ENCODE data around the gene ZNF491.

Gene ZNF491

DNA sequence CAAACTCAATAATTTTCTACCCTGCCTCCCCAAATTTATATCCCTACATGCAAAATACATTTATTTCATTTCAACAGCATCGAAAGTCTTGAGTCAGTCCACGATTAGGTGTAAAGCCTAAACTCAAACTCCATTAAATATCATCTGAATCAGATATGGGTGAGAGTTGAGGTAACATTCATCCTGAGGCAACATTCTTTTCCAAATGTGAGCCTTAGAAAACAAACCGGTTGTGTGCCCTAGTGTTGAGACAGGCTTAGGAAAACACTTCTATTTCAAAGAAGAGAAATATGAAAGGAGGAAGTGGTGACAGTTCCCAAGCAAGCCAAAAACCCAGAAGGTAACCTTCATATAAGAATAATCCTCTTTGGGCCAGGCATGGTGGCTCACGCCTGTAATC lies 43.7 kb upstream of the ZNF491 start:
- Histone ChIP-seq H3K4me1 (ENCODE audit: insufficient read depth, low read length, poor library complexity, severe bottlenecking) (no peaks in the 10 kb centered on the region), H3F3A (ENCODE audit: low read depth) (no peaks in the 10 kb centered on the region), H3K4me3 (ENCODE audit: low read length, poor library complexity, severe bottlenecking) (no peak overlapping the region), H3K4me2 (ENCODE audit: low read depth, low read length, poor library complexity, severe bottlenecking) (no peak overlapping the region), H3K9me3 (ENCODE audit: insufficient read depth, low read depth, low read length) (peaks cover 13% of the 10 kb centered on the region; the same call in 1 of the 2 replicates), H3K9ac (ENCODE audit: low read depth, low read length, poor library complexity, severe bottlenecking) (no peak overlapping the region), H3K36me3 (ENCODE audit: insufficient read depth, low read length) (no peaks in the 10 kb centered on the region), H2AFZ (ENCODE audit: low read length) (no peak overlapping the region), H3K27me3 (ENCODE audit: insufficient read depth, low read length, poor library complexity, severe bottlenecking) (no peaks in the 10 kb centered on the region), H4K20me1 (ENCODE audit: insufficient read depth, low read length, poor library complexity, severe bottlenecking) (no peaks in the 10 kb centered on the region), H3K9me2 (replicated peaks; ENCODE audit: low read depth, low read length) (no peaks in the 10 kb centered on the region), H3K79me2 (ENCODE audit: insufficient read depth, low read length) (no peaks in the 10 kb centered on the region)
- TF ChIP-seq EZH2phosphoT487 (IDR thresholded peaks at IDR 0.05; ENCODE audit: borderline replicate concordance): no peak
- TF ChIP-seq, protein P1, sequence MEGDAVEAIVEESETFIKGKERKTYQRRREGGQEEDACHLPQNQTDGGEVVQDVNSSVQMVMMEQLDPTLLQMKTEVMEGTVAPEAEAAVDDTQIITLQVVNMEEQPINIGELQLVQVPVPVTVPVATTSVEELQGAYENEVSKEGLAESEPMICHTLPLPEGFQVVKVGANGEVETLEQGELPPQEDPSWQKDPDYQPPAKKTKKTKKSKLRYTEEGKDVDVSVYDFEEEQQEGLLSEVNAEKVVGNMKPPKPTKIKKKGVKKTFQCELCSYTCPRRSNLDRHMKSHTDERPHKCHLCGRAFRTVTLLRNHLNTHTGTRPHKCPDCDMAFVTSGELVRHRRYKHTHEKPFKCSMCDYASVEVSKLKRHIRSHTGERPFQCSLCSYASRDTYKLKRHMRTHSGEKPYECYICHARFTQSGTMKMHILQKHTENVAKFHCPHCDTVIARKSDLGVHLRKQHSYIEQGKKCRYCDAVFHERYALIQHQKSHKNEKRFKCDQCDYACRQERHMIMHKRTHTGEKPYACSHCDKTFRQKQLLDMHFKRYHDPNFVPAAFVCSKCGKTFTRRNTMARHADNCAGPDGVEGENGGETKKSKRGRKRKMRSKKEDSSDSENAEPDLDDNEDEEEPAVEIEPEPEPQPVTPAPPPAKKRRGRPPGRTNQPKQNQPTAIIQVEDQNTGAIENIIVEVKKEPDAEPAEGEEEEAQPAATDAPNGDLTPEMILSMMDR (conservative IDR thresholded peaks at IDR 0.05; ENCODE audit: low read length): no peak

DNA sequence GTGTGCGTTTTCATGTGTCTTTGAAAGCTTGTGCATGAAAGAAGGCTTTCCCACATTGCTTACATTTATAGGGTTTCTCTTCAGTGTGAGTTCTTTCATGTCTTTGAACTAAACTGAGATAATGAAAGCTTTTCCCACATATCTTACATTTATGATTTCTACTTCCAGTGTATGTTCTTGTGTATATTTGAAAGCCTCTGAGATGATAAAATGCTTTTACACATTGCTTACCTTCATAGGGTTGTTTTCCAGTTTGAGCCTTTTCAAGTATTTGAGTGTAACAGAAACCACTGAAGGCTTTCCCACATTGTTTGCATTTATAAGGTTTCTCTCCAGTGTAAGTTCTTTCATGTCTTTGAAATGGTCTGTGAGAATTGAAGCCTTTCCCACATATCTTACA lies 41.4 kb upstream of the ZNF491 start:
- no peaks in the 10 kb centered on the region for H3K4me1 ChIP-seq (ENCODE audit: insufficient read depth, low read length, poor library complexity, severe bottlenecking)
- no peaks in the 10 kb centered on the region for H3K9me2 ChIP-seq (replicated peaks; ENCODE audit: low read depth, low read length)
- H4K20me1 ChIP-seq (ENCODE audit: insufficient read depth, low read length, poor library complexity, severe bottlenecking): no peaks in the 10 kb centered on the region
- no peaks in the 10 kb centered on the region for H3F3A ChIP-seq (ENCODE audit: low read depth)
- no peak overlapping the region for H3K4me3 ChIP-seq (ENCODE audit: low read length, poor library complexity, severe bottlenecking)
- H3K79me2 ChIP-seq (ENCODE audit: insufficient read depth, low read length): no peaks in the 10 kb centered on the region
- no peak overlapping the region for H3K9ac ChIP-seq (ENCODE audit: low read depth, low read length, poor library complexity, severe bottlenecking)
- H3K27me3 ChIP-seq (ENCODE audit: insufficient read depth, low read length, poor library complexity, severe bottlenecking): no peaks in the 10 kb centered on the region
- H3K9me3 ChIP-seq (ENCODE audit: insufficient read depth, low read depth, low read length): peaks cover 13% of the 10 kb centered on the region; the same call in 1 of the 2 replicates
- TF ChIP-seq, protein P1 (conservative IDR thresholded peaks at IDR 0.05; ENCODE audit: low read length): no peak
- TF ChIP-seq EZH2phosphoT487 (IDR thresholded peaks at IDR 0.05; ENCODE audit: borderline replicate concordance): no peak
- H3K36me3 ChIP-seq (ENCODE audit: insufficient read depth, low read length): no peaks in the 10 kb centered on the region
- no peak overlapping the region for H3K4me2 ChIP-seq (ENCODE audit: low read depth, low read length, poor library complexity, severe bottlenecking)
- H2AFZ ChIP-seq (ENCODE audit: low read length): no peak overlapping the region

DNA sequence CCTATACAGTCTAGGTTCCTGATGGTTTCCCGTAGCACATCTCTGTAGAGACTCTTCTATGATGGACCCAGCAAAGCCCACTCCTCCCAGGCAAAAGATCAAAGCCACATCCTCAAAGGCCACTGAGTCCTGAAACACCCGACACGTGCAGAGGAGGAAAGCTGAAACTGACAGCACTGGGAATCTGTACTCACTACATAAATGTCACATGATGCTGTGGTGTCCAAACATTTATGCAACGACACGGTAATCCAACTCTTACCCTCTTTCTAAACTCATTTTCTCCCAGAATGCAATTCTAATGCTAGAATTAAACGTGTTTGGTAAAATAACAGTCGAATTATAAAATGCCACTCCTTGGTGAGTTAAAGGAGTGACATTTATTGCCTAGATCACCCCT lies 38.5 kb upstream of the ZNF491 start:
- Histone ChIP-seq H2AFZ (ENCODE audit: low read length) (no peak overlapping the region), H3K36me3 (ENCODE audit: insufficient read depth, low read length) (no peaks in the 10 kb centered on the region), H3K4me2 (ENCODE audit: low read depth, low read length, poor library complexity, severe bottlenecking) (no peak overlapping the region), H3K9me2 (replicated peaks; ENCODE audit: low read depth, low read length) (no peaks in the 10 kb centered on the region), H3K4me1 (ENCODE audit: insufficient read depth, low read length, poor library complexity, severe bottlenecking) (no peaks in the 10 kb centered on the region), H3K27me3 (ENCODE audit: insufficient read depth, low read length, poor library complexity, severe bottlenecking) (no peaks in the 10 kb centered on the region), H3K9ac (ENCODE audit: low read depth, low read length, poor library complexity, severe bottlenecking) (no peak overlapping the region), H4K20me1 (ENCODE audit: insufficient read depth, low read length, poor library complexity, severe bottlenecking) (no peaks in the 10 kb centered on the region), H3K4me3 (ENCODE audit: low read length, poor library complexity, severe bottlenecking) (no peak overlapping the region), H3K79me2 (ENCODE audit: insufficient read depth, low read length) (no peaks in the 10 kb centered on the region), H3F3A (ENCODE audit: low read depth) (no peaks in the 10 kb centered on the region), H3K9me3 (ENCODE audit: insufficient read depth, low read depth, low read length) (peaks cover 13% of the 10 kb centered on the region; the same call in 1 of the 2 replicates)
- no peak for TF ChIP-seq EZH2phosphoT487 (IDR thresholded peaks at IDR 0.05; ENCODE audit: borderline replicate concordance)
- TF ChIP-seq, protein P1 (conservative IDR thresholded peaks at IDR 0.05; ENCODE audit: low read length): no peak
